HCT116 (cell line): ENCODE data around the gene UFL1. TPM values are rescaled to one million over a fixed set of nuclear protein-coding genes. Genes with fewer than 3 reads are reported as not detected.

Experiments used
- ATAC-seq: fragments of 200-7000 bp; cut with Tn5 transposase; 2 replicates; pipeline ENCODE4 v1.9.1; 2020; ENCODE audit warnings: mild to moderate bottlenecking, moderate library complexity
- BruUV-seq: library from RNA; stranded (reverse); fragments of 400-500 nt; replicated peaks from 2 replicates; lab custom pipeline; 2021; lab: Mats Ljungman, UMichigan
- CTCF ChIA-PET: fragments of 300-600 bp; sonication (Branson Sonifier 250); formaldehyde crosslinking; loops from one replicate; lab custom pipeline; 2021; ENCODE audit warnings: antibody characterized with exemption; lab: Charles Lee
- POLR2A ChIA-PET: fragments of 300-600, 350-600 bp; sonication (Branson Sonifier 250); formaldehyde crosslinking; loops from one replicate; lab custom pipeline; 2021; ENCODE audit warnings: antibody characterized with exemption; lab: Charles Lee
- RAD21 ChIA-PET, 2 experiments: fragments of 300-600 bp; sonication (Branson Sonifier 250); formaldehyde crosslinking; loops; one replicate each; lab custom pipeline; 2023; ENCODE audit warnings: low total read pairs in 2 of 2; ENCODE audit not compliant: uncharacterized antibody in 2 of 2, unreplicated experiment in 2 of 2, low non-redundant PET in 1 of 2; lab: Charles Lee
- DNase-seq: peaks from one replicate; pipeline ENCODE4 v3.0.0-alpha.2; 2010; ENCODE audit warnings: low read depth, low spot score
- H2AFZ ChIP-seq: fragments of 200-600 bp; shearing (Covaris generic), sonication (generic); 2 replicates; pipeline ENCODE4 v1.6.1; 2017; ENCODE audit warnings: low read depth, mixed run types, mixed read lengths, antibody characterized with exemption, low read length; ENCODE audit not compliant: poor library complexity, severe bottlenecking
- H3K27ac ChIP-seq: 2 replicates; pipeline ENCODE4 v1.5.1; 2012; ENCODE audit warnings: low read depth, low read length
- H3K27me3 ChIP-seq: fragments of 200-600 bp; sonication (generic); 2 replicates; pipeline ENCODE4 v1.6.1; 2016; ENCODE audit warnings: mixed run types, low read length, mixed read lengths; ENCODE audit not compliant: insufficient read depth
- H3K36me3 ChIP-seq, 2 experiments: fragments of 200-500 bp in 1 of 2; fragments of 200-600 bp in 1 of 2; sonication (Bioruptor generic) in 1 of 2; sonication (generic) in 1 of 2; 2 replicates each; pipeline versions ENCODE4 v1.5.1 to v1.6.1; 2014 to 2016; ENCODE audit warnings: low read length in 2 of 2, inconsistent platforms in 1 of 2, mixed read lengths in 1 of 2, mixed run types in 1 of 2; ENCODE audit not compliant: insufficient read depth in 2 of 2, control insufficient read depth in 1 of 2
- H3K4me1 ChIP-seq, 2 experiments: fragments of 200-600 bp in 1 of 2; sonication (generic) in 1 of 2; 2 replicates each; pipeline versions ENCODE4 v1.5.1 to v1.6.1; 2012 to 2017; ENCODE audit warnings: low read length in 2 of 2, inconsistent platforms in 1 of 2, mild to moderate bottlenecking in 1 of 2, mixed read lengths in 1 of 2, mixed run types in 1 of 2, moderate library complexity in 1 of 2; ENCODE audit not compliant: insufficient read depth in 2 of 2, control insufficient read depth in 1 of 2
- H3K4me2 ChIP-seq: fragments of 200-600 bp; sonication (generic); 2 replicates; pipeline ENCODE4 v1.6.1; 2017; ENCODE audit warnings: mixed run types, low read length, mixed read lengths
- H3K4me3 ChIP-seq, 2 experiments: fragments of 200-600 bp in 1 of 2; sonication (generic) in 1 of 2; replicated peaks in 1 of 2; 2 replicates each; pipeline ENCODE4 v1.5.1; 2011 to 2016; ENCODE audit warnings: low read length in 2 of 2, control low read depth in 1 of 2, low read depth in 1 of 2, mild to moderate bottlenecking in 1 of 2, mixed read lengths in 1 of 2, mixed run types in 1 of 2
- H3K79me2 ChIP-seq: fragments of 200-600 bp; sonication (generic); 2 replicates; pipeline ENCODE4 v1.6.1; 2017; ENCODE audit warnings: mild to moderate bottlenecking, mixed run types, low read length, moderate library complexity, mixed read lengths; ENCODE audit not compliant: insufficient read depth
- H3K9ac ChIP-seq: fragments of 200-600 bp; sonication (generic); 2 replicates; pipeline ENCODE4 v1.6.1; 2016; ENCODE audit warnings: low read length, mixed read lengths
- H3K9me2 ChIP-seq: fragments of 200-600 bp; sonication (generic), shearing (Covaris generic); 2 replicates; pipeline ENCODE4 v1.6.1; 2017; ENCODE audit warnings: mixed run types, mild to moderate bottlenecking, moderate library complexity; ENCODE audit not compliant: insufficient read depth
- H3K9me3 ChIP-seq, 2 experiments: fragments of 200-500 bp in 1 of 2; fragments of 200-600 bp in 1 of 2; sonication (Bioruptor generic) in 1 of 2; sonication (generic) in 1 of 2; 2 replicates each; pipeline ENCODE4 v1.6.1; 2014 to 2017; ENCODE audit warnings: low read length in 2 of 2, mixed read lengths in 2 of 2, inconsistent platforms in 1 of 2, low read depth in 1 of 2, mild to moderate bottlenecking in 1 of 2, mixed run types in 1 of 2, moderate library complexity in 1 of 2; ENCODE audit not compliant: control insufficient read depth in 1 of 2, insufficient read depth in 1 of 2
- H4K20me1 ChIP-seq: fragments of 200-600 bp; sonication (generic), shearing (Covaris generic); 2 replicates; pipeline ENCODE4 v1.6.1; 2017; ENCODE audit warnings: mixed run types, mild to moderate bottlenecking, moderate library complexity; ENCODE audit not compliant: insufficient read depth
- CBX3 ChIP-seq: IDR thresholded peaks from 2 replicates; pipeline ENCODE4 v1.6.1; 2012; ENCODE audit warnings: low read depth
- CEBPB ChIP-seq: IDR thresholded peaks from 2 replicates; pipeline ENCODE4 v1.6.1; 2012; ENCODE audit warnings: low read depth
- EGR1 ChIP-seq: IDR thresholded peaks from 2 replicates; pipeline ENCODE4 v1.6.1; 2012; ENCODE audit warnings: low read depth
- ELF1 ChIP-seq: IDR thresholded peaks from 2 replicates; pipeline ENCODE4 v1.6.1; 2012; ENCODE audit warnings: low read depth, borderline replicate concordance
- JUND ChIP-seq: IDR thresholded peaks from 2 replicates; pipeline ENCODE4 v1.6.1; 2012
- POLR2A ChIP-seq: IDR thresholded peaks from 2 replicates; pipeline ENCODE4 v1.7.0; 2011; ENCODE audit warnings: borderline replicate concordance; ENCODE audit not compliant: insufficient read depth, insufficient read length; ENCODE audit errors: extremely low read depth
- POLR2AphosphoS5 ChIP-seq: IDR thresholded peaks from 2 replicates; pipeline ENCODE4 v1.6.1; 2011; ENCODE audit warnings: mild to moderate bottlenecking, low read depth, low read length, moderate library complexity
- REST ChIP-seq: IDR thresholded peaks from 2 replicates; pipeline ENCODE4 v1.6.1; 2012; ENCODE audit warnings: low read depth
- SIN3A ChIP-seq: IDR thresholded peaks from 2 replicates; pipeline ENCODE4 v1.6.1; 2012; ENCODE audit warnings: low read depth
- SP1 ChIP-seq: IDR thresholded peaks from 2 replicates; pipeline ENCODE4 v1.6.1; 2012; ENCODE audit warnings: low read depth
- SRF ChIP-seq: IDR thresholded peaks from 2 replicates; pipeline ENCODE4 v1.6.1; 2012; ENCODE audit warnings: low read depth
- TCF7L2 ChIP-seq: IDR thresholded peaks from 2 replicates; pipeline ENCODE4 v1.7.0; 2011; ENCODE audit warnings: borderline replicate concordance, inconsistent platforms; ENCODE audit not compliant: insufficient read depth, insufficient read length; ENCODE audit errors: extremely low read depth
- YY1 ChIP-seq: IDR thresholded peaks from 2 replicates; pipeline ENCODE4 v1.6.1; 2011; ENCODE audit warnings: low read length, low read depth, moderate library complexity, mild to moderate bottlenecking; ENCODE audit not compliant: insufficient replicate concordance; ENCODE audit errors: extremely low read depth
- ZFX ChIP-seq: fragments of 450-650 bp; IDR thresholded peaks from 2 replicates; pipeline ENCODE4 v1.6.1; 2017
- ZNF274 ChIP-seq: fragments of 200-500 bp; sonication (Bioruptor generic); IDR thresholded peaks from 2 replicates; pipeline ENCODE4 v1.6.1; 2014; ENCODE audit warnings: mild to moderate bottlenecking, low read depth, low read length, inconsistent platforms
- intact Hi-C: fragments of 100-400 bp; cut with micrococcal nuclease; formaldehyde crosslinking; loops from 2 replicates; pipeline ENCODE4 v1.10.0; 2022
- total RNA-seq: library from RNA; stranded (reverse); gene quantifications from one replicate; pipeline ENCODE4 v1.2.1, GENCODE V29; 2021; ENCODE audit not compliant: unreplicated experiment
- TF ChIP-seq, protein P1 (sequence below): IDR thresholded peaks from 2 replicates; pipeline ENCODE4 v1.6.1; 2012
- TF ChIP-seq, protein P2 (sequence below): IDR thresholded peaks from 2 replicates; pipeline ENCODE4 v1.6.1; 2011; ENCODE audit warnings: mild to moderate bottlenecking, low read length, moderate library complexity; ENCODE audit not compliant: insufficient replicate concordance; ENCODE audit errors: extremely low read depth
- TF ChIP-seq, protein P3 (sequence below): IDR thresholded peaks from 2 replicates; pipeline ENCODE4 v1.6.1; 2012

UFL1 gene
- total RNA-seq, 1 experiment from 2014 or later, result 19.6 TPM

DNA sequence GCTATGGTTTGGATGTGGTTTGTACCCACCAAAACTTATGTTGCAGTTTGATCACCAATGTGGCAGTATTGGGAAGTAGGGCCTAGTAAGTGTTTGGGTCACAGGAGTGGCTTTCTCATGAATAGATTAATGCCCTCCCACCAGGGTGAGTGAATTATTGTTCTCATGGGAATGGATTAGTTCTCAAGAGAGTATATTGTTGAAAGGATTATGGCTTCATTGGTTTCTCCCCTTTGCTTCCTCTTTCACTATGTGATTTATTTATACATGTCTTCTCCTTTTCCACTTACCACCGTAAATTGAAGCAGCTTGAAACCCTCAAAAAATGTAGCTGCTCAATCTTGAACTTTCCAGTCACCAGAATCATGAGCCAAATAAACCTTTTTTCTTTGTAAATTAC is 10.8 kb downstream of the UFL1 start:
- POLR2A ChIA-PET, result no interaction called here
- H3K36me3 ChIP-seq, result peaks cover 13 to 14% of the 10 kb centered on the region in 2 experiments; a peak in 3 of 4 replicates

DNA sequence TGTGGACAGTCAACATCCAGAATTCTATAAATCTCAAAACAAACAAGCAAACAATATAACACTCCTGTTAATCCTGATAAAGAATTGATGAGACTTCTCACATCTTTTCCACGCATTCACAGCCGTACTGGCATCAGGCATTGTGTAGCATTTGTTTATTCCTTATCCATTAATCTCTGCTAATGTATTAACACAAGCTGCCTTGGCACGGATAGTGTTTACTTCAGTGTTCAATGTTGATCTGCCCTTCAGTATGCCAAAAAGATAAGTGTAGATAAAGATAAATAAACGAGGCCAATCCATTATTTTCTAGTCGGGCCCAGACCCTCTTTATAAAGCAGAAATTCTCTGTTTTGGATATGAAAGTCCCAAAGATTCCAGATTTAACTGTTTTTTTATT is 16.1 kb downstream of the UFL1 start:
- Histone ChIP-seq H3K27ac (no peak overlapping the region), H3K79me2 (no peaks in the 10 kb centered on the region), H3K4me1 (no peaks in the 10 kb centered on the region), H3K4me2 (no peak overlapping the region), H4K20me1 (no peaks in the 10 kb centered on the region), H3K36me3 (peaks cover 5% of the 10 kb centered on the region in 2 experiments), H3K27me3 (no peaks in the 10 kb centered on the region), H3K4me3 (no peak overlapping the region), H3K9me2 (no peaks in the 10 kb centered on the region), H3K9me3 (no peaks in the 10 kb centered on the region), H3K9ac (no peak overlapping the region), H2AFZ (no peak overlapping the region)
- BruUV-seq, result no TSS peak
- no peak for DNase-seq
- intact Hi-C loops, result no loop called here
- ChIA-PET CTCF (no interaction called here), RAD21 (no interaction called here), POLR2A (no interaction called here)
- no peak for ATAC-seq
- TF ChIP-seq, protein P1, sequence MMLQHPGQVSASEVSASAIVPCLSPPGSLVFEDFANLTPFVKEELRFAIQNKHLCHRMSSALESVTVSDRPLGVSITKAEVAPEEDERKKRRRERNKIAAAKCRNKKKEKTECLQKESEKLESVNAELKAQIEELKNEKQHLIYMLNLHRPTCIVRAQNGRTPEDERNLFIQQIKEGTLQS, result no peak
- TF ChIP-seq, protein P2, sequence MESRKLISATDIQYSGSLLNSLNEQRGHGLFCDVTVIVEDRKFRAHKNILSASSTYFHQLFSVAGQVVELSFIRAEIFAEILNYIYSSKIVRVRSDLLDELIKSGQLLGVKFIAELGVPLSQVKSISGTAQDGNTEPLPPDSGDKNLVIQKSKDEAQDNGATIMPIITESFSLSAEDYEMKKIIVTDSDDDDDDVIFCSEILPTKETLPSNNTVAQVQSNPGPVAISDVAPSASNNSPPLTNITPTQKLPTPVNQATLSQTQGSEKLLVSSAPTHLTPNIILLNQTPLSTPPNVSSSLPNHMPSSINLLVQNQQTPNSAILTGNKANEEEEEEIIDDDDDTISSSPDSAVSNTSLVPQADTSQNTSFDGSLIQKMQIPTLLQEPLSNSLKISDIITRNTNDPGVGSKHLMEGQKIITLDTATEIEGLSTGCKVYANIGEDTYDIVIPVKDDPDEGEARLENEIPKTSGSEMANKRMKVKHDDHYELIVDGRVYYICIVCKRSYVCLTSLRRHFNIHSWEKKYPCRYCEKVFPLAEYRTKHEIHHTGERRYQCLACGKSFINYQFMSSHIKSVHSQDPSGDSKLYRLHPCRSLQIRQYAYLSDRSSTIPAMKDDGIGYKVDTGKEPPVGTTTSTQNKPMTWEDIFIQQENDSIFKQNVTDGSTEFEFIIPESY, result no peak
- TF ChIP-seq CEBPB (no peak), SP1 (no peak), EGR1 (no peak), JUND (no peak), POLR2AphosphoS5 (no peak), REST (no peak), SIN3A (no peak), SRF (no peak), ZNF274 (no peak), ZFX (no peak), ELF1 (no peak), CBX3 (no peak), TCF7L2 (no peak)
- TF ChIP-seq, protein P3, sequence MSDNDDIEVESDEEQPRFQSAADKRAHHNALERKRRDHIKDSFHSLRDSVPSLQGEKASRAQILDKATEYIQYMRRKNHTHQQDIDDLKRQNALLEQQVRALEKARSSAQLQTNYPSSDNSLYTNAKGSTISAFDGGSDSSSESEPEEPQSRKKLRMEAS, result no peak

More for the DNA sequence above, 10.8 kb downstream of the UFL1 start:
- H4K20me1 ChIP-seq, result no peaks in the 10 kb centered on the region
- ChIA-PET RAD21 (no interaction called here), CTCF (no interaction called here)
- H3K4me2 ChIP-seq, result no peak overlapping the region
- no peak overlapping the region for H3K4me3 ChIP-seq
- H3K27me3 ChIP-seq, result no peaks in the 10 kb centered on the region
- no peak overlapping the region for H3K27ac ChIP-seq
- H3K9ac ChIP-seq, result no peak overlapping the region
- no peaks in the 10 kb centered on the region for H3K4me1 ChIP-seq
- DNase-seq, result no peak
- ATAC-seq, result no peak
- BruUV-seq, result no TSS peak
- H3K9me2 ChIP-seq, result no peaks in the 10 kb centered on the region
- no peaks in the 10 kb centered on the region for H3K79me2 ChIP-seq
- TF ChIP-seq SP1 (no peak), YY1 (no peak), POLR2A (no peak)
- intact Hi-C loops, result no loop called here
- no peaks in the 10 kb centered on the region for H3K9me3 ChIP-seq
- H2AFZ ChIP-seq, result no peak overlapping the region
